Sigmoid colon (tissue), 4 donors: ENCODE data around the gene CEP85.

Source experiments
- POLR2A ChIP-seq, 2 donors: fragments of 450-650 bp; IDR thresholded peaks; one replicate each; pipeline ENCODE4 v1.6.1; 2016; ENCODE audit warnings: antibody characterized with exemption in 2 of 2, mild to moderate bottlenecking in 2 of 2, moderate library complexity in 2 of 2
- POLR2AphosphoS5 ChIP-seq, 4 donors: sonication (generic); formaldehyde crosslinking; IDR thresholded peaks; one replicate each; pipeline ENCODE4 v1.6.1; 2017; ENCODE audit warnings: antibody characterized with exemption in 4 of 4
- TF ChIP-seq, protein P1 (sequence below), 4 experiments: fragments of 450-650 bp in 3 of 4; fragments of 200-600 bp in 1 of 4; IDR thresholded peaks; one replicate each; pipeline ENCODE4 v1.5.1; 2016 to 2019; ENCODE audit warnings: antibody characterized with exemption in 4 of 4, mild to moderate bottlenecking in 3 of 4, moderate library complexity in 2 of 4

DNA sequence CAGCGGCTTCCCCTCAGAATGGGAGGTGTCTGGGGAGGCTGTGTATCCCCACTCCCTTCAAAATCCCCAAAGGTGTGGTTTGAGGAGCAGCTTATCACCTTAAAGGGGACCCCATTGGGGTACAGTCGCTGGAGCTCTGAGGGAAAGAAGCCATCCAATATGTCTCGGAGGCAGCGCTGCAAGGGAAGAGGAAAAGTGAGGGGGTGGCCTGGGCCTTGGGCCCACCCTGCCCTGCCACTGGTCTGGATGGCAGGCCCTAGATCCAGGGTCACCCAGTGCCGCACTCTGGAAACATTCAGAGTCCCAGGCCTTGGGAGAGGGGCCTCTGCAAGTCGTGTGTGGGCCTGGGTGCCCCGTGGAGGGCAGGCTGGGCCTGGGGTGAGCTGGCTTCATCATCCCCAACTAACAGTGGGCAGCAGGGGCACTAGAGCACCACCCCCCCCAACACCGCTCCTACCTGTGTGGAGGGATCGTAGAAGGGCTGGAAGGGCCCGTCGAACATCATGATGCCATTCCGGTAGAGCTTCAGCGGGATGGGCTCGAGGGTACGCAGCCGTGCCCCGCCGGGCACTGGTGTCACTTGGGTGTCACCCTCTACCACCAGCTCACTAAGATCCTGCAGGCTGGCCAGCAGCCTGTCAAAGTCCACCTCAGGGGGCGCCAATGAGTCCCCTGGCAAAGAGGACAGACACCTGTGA is 51.5 kb downstream of the CEP85 start:
- TF ChIP-seq, protein P1, sequence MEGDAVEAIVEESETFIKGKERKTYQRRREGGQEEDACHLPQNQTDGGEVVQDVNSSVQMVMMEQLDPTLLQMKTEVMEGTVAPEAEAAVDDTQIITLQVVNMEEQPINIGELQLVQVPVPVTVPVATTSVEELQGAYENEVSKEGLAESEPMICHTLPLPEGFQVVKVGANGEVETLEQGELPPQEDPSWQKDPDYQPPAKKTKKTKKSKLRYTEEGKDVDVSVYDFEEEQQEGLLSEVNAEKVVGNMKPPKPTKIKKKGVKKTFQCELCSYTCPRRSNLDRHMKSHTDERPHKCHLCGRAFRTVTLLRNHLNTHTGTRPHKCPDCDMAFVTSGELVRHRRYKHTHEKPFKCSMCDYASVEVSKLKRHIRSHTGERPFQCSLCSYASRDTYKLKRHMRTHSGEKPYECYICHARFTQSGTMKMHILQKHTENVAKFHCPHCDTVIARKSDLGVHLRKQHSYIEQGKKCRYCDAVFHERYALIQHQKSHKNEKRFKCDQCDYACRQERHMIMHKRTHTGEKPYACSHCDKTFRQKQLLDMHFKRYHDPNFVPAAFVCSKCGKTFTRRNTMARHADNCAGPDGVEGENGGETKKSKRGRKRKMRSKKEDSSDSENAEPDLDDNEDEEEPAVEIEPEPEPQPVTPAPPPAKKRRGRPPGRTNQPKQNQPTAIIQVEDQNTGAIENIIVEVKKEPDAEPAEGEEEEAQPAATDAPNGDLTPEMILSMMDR (IDR thresholded peaks at IDR 0.05): no peak
- TF ChIP-seq POLR2A (IDR thresholded peaks at IDR 0.05) (no peak), POLR2AphosphoS5 (IDR thresholded peaks at IDR 0.05) (no peak)
